Testis (tissue), 2 donors: ENCODE measurements around the gene VMP1.

Experiments used
- CTCF ChIP-seq, 3 experiments: fragments of 450-650 bp in 2 of 3; fragments of 200-600 bp in 1 of 3; sonication (generic) in 1 of 3; IDR thresholded peaks; one replicate each; pipeline ENCODE4 v1.5.1; 2016 to 2019; ENCODE audit warnings: antibody characterized with exemption in 3 of 3, mild to moderate bottlenecking in 2 of 3, moderate library complexity in 1 of 3
- POLR2A ChIP-seq: fragments of 450-650 bp; IDR thresholded peaks from one replicate; pipeline ENCODE4 v1.6.1; 2017; ENCODE audit warnings: antibody characterized with exemption, mild to moderate bottlenecking, moderate library complexity

- no peak for TF ChIP-seq CTCF (IDR thresholded peaks at IDR 0.05)
- no peak for TF ChIP-seq POLR2A
Observed at GRCh38 chr17:59733697-59734096, 26.2 kb downstream of the VMP1 start.
